GF-D8 (cell line): ENCODE data around the gene LHPP.

Experiments used
- DNase-seq: peaks from one replicate; lab custom pipeline; 2025; lab: John Stamatoyannopoulos, UW

Gene LHPP

GRCh38 chr10:124496620-124497019, 35.0 kb downstream of the LHPP start:
- no peak for DNase-seq

DNA sequence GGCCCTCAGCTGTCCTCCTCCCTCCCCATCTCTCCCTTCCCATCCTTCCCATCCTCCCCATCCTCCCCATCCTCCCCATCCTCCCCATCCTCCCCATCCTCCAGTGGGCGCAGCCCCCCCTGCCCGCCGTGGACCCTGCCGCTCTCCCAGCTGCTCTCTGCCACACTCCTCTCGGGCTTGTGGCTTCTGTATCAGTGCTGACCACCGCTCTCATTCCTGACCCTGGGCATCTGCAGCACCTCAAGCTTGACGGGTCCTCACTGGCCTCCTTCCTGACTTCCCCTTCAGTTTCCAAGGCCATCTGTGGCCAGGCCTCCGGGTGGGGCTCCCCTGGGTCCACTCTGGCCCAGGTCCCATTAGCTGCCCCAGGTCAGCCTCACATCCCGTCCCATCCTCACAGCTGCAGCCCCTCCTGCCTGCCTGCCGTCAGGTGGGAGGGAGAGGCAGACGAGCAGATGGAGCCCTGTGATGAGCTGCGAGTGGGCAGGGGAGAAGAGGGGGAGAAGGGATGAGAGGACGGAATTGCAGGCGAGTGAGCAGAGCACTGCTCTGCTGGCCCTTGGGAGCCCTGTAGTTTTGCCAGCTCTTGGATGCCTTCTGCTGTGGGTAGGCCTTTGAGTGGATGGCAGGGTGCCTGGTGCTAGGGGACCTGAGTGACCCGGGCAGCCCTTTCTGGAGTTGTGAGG, 35.7 kb downstream of the LHPP start:
- no peak for DNase-seq

GRCh38 chr10:124498056-124498455, 36.4 kb downstream of the LHPP start:
- DNase-seq = no peak

DNA sequence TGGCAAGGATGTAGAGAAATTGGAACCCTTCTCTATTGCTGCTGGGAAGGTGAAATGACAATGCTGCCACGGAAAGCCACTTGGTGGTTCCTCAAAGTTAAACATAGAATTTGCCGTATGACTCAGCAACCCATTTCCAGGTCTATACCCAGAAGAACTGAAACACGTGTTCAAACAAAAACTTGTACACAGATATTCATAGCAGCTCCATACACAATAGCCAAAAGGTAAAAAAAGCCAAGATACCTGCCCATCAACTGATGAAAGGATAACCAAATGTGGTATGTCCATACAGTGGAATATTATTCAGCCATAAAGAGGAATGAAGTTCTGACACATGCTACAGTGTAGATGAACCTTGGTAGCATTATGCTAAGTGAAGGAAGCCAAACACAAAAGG, 39.1 kb downstream of the LHPP start:
- no peak for DNase-seq

GRCh38 chr10:124504711-124505110, 43.1 kb downstream of the LHPP start:
- no peak for DNase-seq

DNA sequence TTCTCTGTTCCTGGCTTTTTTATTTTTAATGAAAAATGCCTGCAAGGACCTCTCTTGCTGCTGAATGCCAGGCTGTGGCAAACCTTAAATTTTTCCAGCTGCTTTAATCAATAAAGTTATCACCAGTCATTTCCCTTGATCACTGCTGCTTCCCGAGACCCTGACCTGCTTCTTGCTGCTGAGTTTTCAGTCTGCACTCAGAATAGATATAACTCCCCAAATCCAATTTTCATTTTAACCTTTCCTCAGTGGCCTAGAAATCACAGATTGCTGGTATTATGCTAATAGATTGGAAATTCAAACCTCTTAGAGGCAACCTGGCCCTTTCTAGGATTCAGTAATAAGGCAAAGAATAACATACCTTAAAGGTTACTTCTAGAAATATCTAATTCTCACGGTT, 43.7 kb downstream of the LHPP start:
- no peak for DNase-seq

DNA sequence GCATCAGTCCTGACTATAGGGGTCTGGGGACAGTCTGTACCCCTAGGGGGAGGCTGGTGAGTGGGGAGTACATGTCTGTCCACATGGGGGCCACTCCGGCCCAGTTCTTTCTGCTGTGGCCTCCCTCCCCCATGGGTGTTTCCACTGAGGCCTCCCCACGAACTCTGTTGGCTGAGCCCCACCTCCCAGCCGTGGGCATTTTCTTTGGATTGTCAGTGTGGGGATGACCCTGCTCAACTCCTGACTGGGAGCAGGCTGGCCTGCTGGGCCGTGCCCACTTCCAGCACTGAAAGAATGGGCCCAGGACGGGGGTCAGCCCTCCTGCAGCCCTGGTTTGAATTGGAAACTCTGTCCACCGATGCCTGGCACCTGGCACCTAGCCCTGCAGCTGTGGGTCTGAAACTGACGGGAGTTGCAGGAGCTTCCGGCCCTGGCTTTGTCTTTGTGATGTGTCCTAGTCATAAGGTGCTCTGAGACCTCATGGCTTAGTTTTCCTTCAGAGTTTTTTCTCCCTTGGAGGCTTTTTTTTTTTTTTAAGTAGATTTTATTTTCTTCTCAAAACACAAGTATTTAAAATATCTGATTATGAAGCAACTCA, 46.5 kb downstream of the LHPP start:
- no peak for DNase-seq

DNA sequence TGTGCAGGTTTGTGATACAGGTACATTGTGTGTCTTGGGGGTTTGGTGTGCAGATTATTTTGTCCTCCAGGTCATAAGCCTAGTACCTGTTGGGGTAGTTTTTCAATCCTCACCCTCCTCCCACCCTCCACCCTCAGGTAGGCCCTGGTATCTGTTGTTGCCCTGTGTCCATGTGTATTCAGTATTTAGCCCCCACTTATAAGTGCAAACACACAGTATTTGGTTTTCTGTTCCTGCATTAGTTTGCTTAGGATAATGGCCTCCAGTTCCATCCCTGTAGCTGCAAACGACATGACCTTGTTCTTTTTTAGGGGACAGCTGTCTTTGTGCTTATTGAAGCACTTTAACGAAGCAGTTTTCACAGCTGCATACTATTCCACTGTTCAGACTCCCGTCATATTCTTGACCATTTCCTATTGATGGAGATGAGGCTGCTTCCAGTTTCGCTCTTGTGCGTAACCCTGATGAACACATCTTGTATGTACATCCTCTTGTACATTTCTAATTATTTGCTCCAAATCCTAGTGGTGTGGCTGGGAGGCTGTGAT, 47.4 kb downstream of the LHPP start:
- no peak for DNase-seq

GRCh38 chr10:124509880-124510632, 48.4 kb downstream of the LHPP start:
- DNase-seq = no peak

GRCh38 chr10:124510759-124511158, 49.1 kb downstream of the LHPP start:
- DNase-seq = no peak

DNA sequence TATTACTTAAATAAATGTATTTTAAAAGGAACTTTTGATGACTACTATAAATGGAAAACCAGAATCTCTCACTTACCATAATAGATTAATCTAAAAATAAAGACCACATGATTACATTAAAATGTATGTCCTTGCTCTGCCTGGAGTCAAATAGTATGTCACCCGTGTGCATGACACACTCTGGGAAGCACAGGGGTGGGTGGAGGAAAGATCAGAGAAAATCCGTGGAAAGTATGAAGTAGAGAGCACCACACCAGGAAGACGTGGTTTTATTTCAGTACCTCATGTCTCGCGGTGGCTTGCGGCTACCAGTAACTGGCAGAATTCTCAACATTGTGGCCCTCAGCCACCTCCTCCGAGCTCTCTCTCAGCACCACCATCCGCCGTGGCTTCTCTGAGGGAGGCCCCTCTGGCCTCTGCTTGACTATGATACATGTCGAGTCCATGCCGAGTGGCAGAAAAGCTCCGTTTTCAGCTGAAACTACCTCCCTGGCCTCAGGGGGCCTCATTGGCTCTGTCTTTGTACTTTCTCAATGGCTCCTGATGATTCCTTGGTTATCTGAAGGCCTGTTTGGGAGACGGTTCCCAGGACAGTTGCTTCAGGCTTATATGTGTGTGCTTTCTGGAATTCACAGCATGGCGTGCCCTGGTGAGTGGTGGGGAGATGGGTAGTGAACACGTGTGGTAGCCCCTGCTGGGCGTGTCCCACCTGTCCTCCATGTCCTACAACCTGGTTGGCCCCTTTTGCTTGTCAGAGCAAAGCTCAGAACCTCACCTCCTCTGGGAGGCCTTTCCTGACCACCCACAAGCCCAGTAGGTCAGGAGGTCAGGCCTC, 49.8 kb downstream of the LHPP start:
- DNase-seq = no peak

- DNase-seq = no peak
These were observed 50.4 kb downstream of the LHPP start for GRCh38 chr10:124512040-124512428.

GRCh38 chr10:124512600-124512999, 51.0 kb downstream of the LHPP start:
- DNase-seq = no peak

DNA sequence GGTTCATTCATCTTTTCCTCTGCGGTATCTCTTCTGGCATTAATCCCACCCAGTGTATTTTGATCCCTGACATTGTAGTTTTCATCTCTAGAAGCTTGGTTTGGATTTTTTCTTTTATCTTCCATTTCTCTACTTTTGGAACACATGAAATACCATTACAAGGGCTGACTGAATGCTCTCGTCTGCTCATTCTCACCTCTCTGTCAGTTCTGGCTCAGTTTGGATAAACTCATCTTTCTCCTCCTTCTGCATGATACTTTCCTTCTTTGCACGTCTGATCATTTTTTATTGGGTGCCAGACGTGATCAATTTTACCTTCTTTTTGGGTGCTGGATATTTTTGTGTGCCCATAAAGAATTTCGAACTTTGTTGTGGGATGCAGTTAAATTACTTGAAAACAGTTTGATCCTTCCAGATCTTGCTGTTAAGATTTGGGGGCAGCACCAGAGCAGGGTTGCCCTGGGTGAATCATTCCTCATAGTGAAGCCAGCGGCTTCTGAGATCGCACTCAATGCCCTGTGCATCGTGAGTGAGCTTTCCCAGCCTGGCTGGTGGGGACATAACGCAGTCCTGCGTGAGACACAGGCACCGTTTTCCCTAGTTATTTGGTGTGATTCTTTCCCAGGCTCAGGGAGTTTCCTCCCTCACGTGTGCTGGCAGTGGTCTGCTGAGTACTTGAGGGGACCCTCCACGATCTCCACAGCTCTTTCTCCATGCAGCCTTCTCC, 53.8 kb downstream of the LHPP start:
- no peak for DNase-seq

DNA sequence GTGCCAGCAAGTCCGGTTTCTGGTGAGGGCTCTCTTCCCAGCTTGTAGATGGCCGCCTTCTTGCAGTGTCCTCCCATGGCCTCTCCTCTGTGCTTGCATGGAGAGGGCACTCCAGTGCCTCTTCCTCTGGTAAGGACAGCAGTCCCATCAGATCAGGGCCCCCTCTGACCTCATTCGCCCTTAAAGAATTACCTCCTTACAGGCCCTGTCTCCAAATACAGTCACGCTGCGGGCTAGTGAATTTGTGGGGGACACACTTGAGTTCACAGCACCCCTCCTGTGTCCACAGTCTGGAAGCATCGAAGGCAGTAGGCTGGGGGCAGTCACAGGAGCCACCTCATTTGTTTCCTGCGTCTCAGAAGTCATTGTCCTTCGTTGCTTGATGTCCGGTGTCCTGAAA, 54.6 kb downstream of the LHPP start:
- no peak for DNase-seq

DNA sequence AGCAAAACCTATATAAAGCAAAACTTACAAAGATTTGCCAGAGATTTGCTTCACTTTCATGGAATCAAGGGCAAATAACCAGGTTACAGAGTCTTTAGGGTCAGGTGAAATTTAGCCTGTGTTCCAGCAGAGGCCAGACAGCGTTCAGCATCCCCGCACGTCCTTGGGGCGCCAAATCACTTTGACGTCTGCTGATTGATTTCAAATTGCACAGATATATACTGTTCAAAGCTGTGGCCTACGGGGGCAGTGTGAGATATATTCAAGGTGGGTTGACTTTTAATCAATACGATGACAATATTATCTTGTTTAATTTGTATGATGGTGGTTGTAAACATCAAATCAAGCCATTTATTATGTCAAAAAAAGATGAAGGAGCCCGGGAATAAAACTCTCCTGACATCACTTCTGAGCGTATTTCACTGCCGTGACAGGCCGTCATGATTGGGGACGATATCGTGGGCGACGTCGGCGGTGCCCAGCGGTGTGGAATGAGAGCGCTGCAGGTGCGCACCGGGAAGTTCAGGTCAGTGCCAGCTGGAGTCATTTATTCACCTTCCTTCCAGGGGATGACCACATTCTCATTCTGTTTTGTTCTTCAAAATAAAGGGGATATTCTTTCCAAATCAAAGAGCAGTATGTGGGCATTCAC, 55.2 kb downstream of the LHPP start:
- DNase-seq = no peak

DNA sequence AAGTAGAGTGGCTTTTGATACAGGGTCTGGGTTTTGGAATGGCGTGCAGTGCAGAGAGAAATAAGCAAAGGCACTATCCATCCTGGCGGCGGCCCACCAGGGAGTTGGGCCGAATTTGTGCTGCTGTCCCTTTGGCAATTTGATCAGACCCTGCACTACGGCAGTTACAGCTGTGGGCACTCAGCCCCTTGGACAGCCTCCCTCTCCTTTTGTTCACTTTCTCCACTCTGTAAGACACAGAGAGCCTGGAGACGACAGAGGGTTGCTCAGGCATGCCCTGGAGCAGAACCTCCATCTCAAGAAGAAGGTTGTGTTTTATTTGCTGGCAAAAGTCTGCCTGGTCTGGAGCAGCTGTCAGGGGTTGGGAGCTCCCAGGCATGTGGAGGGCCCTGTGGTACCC, 55.8 kb downstream of the LHPP start:
- no peak for DNase-seq

DNA sequence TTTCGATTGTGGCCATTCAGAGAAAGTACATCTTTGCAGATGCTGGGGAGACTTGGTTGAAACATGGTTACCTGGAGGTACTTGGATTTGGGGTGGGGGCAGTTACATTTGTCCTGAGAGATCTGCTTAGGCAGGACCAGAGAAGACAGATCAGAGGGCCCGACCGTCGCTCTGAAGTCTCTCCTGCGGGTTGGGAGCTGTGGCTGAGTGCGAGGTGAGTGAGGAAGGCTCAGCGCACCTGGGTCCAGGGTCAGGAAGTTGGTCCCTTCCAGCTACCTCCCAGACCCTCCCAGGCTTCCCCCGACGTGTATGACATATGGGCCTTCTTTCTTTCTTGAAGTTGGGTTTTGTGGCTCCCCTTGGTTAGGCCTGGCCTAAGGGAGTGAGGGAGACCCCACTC, 56.3 kb downstream of the LHPP start:
- DNase-seq = no peak

DNA sequence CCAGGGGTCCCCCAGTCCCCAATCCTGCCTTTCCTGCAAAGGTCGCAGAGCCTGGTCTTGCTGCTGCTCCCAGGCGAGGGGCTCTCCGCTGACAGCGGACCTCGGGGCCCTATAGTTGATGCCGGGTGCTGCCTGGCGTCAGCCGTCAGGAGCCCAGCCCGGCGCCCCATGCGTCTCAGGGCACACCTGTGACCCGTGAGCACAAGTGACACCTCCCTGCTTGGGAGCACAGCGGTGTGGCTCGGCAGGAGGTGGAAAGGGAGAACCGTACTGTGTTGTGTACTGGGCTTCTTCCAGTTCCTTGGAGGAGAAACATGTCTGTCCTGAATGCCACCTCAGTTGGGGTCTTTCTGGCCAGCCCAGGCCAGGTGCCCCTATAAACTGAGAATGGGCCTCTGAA, 56.7 kb downstream of the LHPP start:
- no peak for DNase-seq

DNA sequence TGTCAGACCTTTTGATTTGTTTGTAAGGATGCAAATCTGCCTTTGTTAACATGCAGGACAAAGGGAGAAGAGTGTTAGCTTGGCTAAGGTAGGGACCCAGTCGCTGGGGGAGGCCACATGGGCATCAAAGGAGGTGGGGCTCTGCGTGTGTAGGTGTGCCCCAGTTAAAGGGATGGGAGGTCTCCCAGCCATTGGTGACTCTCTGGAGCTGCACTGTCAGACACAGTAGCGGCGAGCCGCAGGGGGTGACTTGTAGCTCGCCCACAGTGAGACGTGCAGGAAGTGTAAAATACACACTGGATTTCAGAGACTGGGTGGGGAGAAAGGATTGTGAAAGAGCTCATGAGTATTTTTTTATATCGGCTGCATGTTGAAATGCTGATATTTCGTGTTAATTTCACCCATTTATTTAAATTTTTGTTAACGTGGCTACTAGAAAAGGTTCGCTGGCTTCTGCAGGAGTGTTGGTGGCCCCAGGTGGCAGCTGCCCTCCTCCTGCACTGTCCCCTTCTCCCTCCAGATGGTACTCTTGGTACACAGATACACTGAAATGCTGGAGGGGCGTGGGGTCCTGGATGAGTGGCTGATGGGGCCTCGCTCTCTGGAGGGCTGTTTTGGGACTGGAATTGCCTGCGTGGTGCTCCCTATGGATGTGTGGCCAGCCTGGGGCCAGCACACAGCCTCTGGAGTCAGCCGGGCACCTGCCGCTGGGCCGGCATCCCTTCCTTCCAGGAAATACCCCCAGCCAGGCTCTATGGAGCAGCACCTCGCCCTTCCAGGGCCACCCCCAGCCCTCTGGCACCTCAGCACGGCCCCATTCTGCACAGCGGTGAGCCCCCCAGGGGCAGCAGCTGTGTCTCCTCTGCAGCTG, 59.2 kb downstream of the LHPP start:
- no peak for DNase-seq
